HG03460 (cell line): ENCODE data around the gene DLL1.
"Not testable (repeated sequence)": the region's sequence is repeated elsewhere in the genome, so short reads cannot be mapped to it uniquely, and the experiment has no call there.

Source experiments
- ATAC-seq: cut with Tn5 transposase; IDR thresholded peaks from one replicate; pipeline ENCODE4 v1.9.1; 2021; ENCODE audit not compliant: unreplicated experiment

Gene DLL1, protein sequence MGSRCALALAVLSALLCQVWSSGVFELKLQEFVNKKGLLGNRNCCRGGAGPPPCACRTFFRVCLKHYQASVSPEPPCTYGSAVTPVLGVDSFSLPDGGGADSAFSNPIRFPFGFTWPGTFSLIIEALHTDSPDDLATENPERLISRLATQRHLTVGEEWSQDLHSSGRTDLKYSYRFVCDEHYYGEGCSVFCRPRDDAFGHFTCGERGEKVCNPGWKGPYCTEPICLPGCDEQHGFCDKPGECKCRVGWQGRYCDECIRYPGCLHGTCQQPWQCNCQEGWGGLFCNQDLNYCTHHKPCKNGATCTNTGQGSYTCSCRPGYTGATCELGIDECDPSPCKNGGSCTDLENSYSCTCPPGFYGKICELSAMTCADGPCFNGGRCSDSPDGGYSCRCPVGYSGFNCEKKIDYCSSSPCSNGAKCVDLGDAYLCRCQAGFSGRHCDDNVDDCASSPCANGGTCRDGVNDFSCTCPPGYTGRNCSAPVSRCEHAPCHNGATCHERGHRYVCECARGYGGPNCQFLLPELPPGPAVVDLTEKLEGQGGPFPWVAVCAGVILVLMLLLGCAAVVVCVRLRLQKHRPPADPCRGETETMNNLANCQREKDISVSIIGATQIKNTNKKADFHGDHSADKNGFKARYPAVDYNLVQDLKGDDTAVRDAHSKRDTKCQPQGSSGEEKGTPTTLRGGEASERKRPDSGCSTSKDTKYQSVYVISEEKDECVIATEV

DNA sequence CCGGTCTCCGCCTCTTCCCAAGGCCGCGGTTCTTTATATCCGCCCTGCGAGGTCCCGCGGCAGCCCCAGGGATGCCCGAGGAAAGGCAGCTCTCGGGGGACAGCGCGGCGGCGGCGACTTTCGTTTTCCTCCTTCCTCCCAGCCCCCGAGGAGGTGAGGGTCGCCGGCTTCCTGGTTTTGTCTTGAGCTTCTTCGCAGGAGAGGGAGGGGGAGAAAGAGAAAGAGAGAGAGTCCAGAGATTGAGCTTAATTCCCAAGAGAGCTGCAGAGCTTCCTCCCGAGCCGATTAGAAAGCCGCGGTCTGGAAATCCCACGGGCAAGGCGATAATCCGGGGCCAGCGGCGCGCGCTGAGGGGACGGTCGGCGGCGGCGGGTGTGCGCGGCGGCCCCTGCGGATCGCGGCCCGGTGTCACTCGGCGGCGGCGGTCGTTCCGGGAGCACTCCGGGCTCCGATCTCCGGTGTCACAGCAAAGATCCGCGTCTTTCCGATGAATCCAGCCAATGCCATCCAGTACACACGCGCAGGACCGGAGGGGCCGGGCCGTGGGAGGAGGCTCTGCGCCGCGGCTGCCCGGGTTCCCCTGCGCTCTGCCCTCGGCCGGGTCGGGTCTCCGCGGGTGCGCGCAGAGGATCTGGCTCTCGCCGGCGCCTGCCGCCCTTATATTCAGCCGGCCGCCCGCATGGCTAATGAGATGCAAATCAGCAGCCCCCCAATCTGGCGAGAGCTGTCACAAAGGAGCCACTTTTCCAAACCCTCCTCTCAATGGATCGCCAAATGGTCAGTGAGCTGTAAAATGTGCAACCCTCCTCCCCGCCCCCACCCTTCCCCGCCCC is at the start of gene DLL1:
Gene DLL1 (minus strand): TSS at position 783 of the 833 bp plus-strand sequence. CDS start 939 bp downstream, outside the sequence.
- no peak for ATAC-seq

- ATAC-seq, result not testable (repeated sequence)
Observed at GRCh38 chr6:170335199-170335598, 44.3 kb upstream of the DLL1 start.

DNA sequence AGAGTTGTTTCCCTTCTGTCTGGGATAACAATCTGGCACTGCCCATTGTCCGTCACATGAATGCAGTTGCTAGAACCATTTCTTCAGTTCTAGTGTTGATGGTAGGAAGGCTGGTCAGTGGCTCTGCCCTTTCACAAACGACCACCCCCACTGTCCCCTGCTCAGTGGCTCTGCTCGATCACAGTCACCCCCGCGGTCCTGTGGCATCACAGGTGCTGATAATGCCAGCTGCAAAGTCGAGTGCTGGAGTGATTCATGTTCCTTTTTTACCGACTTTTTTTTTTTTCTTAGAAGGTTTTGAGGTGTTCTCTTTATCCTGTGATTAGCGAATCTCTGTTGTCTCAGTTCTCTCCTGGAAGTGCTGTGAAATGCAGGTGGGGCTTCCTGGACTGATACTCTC is 38.4 kb upstream of the DLL1 start:
- ATAC-seq, result no peak

- no peak for ATAC-seq
Observed at GRCh38 chr6:170317718-170318117, 26.8 kb upstream of the DLL1 start.

GRCh38 chr6:170317076-170317475 is 26.2 kb upstream of the DLL1 start:
- no peak for ATAC-seq

DNA sequence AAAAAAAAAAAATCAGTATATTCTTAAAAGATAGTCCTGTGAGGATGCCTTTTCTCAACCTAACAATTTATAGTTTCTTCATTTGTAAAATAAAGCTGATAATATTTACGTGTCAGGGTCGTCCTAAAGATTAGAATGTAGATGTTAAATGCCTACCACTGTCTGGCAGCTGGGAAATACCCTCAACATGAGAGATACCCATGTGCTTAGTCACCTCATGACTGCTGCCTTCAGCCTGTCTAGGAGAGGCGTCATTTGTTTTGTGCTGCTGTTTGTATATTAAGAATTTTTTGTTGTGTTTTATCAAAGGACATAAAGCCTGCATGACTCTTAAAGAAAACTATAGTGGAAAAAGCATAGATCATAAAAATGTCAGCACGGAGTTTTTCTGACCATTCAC is 25.2 kb upstream of the DLL1 start:
- no peak for ATAC-seq

GRCh38 chr6:170314983-170315382 is 24.1 kb upstream of the DLL1 start:
- no peak for ATAC-seq

GRCh38 chr6:170313716-170314295 is 22.9 kb upstream of the DLL1 start:
- no peak for ATAC-seq

- no peak for ATAC-seq
Observed at GRCh38 chr6:170312876-170313275, 22.0 kb upstream of the DLL1 start.

- no peak for ATAC-seq
Observed at GRCh38 chr6:170311696-170312095, 20.8 kb upstream of the DLL1 start.

- no peak for ATAC-seq
Observed at GRCh38 chr6:170308761-170309160, 17.9 kb upstream of the DLL1 start.

DNA sequence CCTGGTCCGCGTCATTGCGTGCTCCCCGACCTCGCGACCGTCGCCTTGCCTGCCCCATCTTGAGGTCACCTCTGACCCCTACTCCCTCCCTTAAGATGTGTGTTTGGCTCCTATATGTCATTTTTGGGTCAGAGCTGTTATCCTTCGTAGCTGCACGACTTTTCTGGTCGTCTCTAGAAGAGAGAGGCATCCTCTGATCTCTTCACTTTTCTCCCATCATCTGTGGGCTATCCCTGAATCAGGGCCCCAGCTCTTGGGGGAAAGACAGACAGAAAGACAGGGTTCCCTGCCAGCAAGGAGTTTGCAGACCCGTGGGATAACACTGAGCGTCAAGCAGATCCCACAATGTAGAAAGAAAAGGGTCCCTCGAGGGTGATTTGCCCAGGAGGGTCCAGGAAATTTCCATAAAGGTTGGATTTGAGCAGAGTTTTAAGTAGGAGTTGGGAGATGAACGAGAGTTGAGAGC is 16.2 kb upstream of the DLL1 start:
- ATAC-seq, result no peak

GRCh38 chr6:170306324-170307079 is 15.6 kb upstream of the DLL1 start, which contains the start of gene FAM120B:
Gene FAM120B (plus strand): TSS chr6:170306758. CDS start chr6:170317391, 10,633 bp downstream.
- ATAC-seq, result peak; percentile 98

GRCh38 chr6:170305805-170306323 is 15.0 kb upstream of the DLL1 start:
- peak; percentile 18 for ATAC-seq

- ATAC-seq, result no peak
Observed at GRCh38 chr6:170301184-170301583, 10.3 kb upstream of the DLL1 start.

DNA sequence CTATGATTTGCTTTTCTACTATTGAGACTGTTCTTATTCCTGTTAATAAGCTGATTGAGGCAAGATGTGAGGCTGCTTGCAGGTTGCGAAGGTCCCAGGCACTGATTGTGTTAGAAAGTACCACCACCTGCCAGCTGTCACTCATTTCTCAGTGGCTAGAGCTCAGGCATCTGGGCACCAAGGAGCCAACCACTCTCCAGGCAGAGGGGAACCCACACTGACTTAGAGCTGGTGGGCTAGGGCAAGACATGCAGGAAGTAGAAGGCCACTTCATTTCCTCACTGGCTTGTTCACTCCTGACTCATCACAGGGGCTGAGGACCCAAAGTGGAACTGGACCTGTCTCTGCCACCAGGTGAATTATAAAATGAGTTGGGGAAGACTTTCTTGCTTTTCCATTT is 7.8 kb upstream of the DLL1 start:
- no peak for ATAC-seq

GRCh38 chr6:170297576-170298330 is 6.9 kb upstream of the DLL1 start:
- ATAC-seq, result no peak

- no peak for ATAC-seq
Observed at GRCh38 chr6:170296746-170297575, 6.1 kb upstream of the DLL1 start.
